Hepatic stellate cell (primary cell): ENCODE data around the gene TNIP1.

Source experiments
- DNase-seq: peaks from one replicate; pipeline ENCODE4 v3.0.0; 2011; ENCODE audit warnings: low spot score

Gene TNIP1

DNA sequence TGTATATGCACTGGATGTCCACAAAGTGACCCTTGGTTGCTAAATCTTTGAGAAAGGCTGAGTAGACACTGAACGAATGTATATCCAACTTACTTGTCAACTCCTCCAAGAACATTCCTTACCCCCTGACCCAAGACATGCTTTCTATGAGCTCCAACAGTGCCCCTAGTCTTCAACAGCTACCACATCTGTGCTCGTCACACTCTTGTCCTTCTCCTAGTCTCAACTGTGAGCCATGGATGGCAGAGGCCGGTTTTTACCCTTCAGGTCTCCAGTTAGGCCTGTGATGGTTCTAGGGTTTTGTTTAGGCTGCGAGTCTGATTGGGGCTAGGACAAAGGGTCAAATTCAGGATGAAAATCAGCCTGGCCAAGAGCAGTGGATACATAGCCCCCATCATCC, 79.4 kb downstream of the TNIP1 start:
- no peak for DNase-seq

DNA sequence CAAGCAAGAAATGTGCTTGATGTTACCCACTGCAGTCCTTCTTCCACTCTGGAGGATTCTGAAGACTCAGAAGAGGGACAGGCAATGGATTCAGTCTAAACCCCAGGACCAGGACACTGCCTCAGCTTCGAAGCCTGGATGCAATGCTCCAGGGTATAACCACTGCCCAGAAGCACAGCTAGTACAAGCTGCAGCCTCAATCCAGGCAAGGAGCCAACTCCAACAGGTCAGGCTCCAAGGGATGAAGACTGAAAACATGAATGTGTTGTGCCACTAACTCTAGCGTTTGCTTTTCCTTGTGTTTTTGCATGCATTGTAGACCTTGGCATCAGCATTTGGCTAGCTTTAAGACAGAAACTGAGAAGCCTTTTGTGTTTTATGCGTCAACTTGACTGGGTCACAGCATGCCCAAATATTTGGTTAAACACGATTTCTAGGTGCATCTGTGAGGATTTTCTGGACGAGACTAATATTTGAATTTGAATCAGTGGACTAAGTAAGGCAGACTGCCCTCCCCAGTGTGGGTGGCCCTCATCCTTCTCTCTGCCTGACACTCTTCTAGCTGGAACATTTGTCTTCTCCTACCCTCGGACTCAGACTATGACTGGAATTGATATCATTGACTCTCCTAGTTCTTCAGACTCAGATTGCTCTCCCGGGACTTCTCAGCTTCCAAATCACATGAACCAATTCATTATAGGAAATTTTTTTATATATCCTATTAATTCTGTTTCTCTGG, 81.0 kb downstream of the TNIP1 start:
- DNase-seq, result peak; percentile 14

DNA sequence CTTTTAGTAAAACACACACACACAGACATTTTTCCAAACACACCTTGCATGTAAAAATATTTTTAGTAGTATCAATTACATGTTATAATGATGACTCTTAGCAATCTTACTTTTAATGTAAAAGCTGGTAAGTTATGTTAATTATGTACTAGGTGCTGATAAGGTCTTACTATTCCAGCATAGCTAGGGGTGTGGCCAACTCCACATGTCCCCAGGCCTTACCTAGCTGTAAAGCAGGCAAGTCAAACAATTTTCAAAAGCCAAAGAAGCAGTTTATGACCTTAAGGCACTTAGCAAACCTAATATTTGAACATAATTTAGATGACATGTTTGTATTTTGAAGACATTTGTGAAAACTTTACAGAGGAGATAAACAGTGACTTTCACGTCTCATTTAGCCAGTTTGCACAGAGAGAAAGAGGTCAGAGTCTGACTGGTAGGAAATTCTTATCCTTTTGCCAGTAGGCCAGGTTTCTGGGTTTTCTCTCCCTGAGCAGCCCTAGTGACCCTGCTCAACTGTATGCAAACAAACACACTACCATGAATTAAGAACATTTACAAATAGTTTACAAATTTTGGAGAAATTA, 86.9 kb downstream of the TNIP1 start:
- DNase-seq, result no peak

GRCh38 chr5:150993422-150993821, 87.4 kb downstream of the TNIP1 start:
- DNase-seq, result no peak

- DNase-seq, result no peak
Observed at GRCh38 chr5:150992705-150993104, 88.1 kb downstream of the TNIP1 start.

DNA sequence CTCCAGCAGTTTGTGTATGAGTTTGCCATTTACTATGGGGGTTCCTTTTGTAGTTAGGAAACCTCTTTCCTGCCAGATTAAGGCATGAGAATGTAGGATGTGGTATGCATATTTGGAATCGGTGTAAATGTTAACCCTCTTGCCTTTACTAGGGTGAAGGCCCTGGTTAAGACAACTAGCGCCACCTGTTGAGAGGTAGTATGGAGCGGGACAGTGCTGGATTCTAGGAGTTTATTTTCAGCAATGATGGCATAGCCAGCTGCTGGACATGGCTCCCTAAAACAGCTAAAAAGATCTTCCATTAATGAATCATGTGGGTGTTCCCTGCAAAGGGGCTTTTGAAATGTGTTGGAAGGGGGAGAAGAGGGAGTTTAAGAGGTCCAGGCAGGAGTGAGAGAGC, 91.1 kb downstream of the TNIP1 start:
- DNase-seq, result no peak

- no peak for DNase-seq
Observed at GRCh38 chr5:150987746-150988145, 93.1 kb downstream of the TNIP1 start.
